IPS-NIHi11 (cell line): ENCODE results near the gene USH1C.

Experiments used
- DNase-seq: peaks from one replicate; pipeline ENCODE4 v3.0.0; 2012; ENCODE audit warnings: mixed read lengths, low spot score

The USH1C gene

DNA sequence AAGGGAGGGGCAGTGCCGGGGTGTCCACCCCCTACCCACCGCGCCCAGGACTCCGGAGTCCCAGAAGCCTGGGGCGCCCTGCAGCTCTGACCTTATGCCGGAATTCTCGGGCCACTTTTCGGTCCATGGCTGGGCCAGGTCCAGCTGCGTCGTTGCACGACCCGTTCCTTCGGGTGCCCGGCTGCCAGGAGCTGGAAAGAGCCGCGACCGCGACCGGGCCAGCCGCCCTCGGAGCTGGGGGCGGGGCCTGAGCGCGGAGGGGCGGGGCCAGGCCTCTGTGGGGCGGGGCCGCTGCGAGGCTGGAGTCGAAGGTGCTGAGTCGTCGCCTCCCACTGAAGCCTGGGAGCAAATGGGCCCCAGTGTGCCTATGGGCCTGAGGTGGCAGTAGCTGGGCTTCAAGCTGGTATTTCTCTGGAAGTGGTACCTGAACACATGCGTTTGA lies at the start of gene USH1C:
TSS of gene USH1C (minus strand) at position 236 of the 442 bp plus-strand sequence. CDS start at position 127, 109 bp downstream.
- peak; percentile 95 for DNase-seq

DNA sequence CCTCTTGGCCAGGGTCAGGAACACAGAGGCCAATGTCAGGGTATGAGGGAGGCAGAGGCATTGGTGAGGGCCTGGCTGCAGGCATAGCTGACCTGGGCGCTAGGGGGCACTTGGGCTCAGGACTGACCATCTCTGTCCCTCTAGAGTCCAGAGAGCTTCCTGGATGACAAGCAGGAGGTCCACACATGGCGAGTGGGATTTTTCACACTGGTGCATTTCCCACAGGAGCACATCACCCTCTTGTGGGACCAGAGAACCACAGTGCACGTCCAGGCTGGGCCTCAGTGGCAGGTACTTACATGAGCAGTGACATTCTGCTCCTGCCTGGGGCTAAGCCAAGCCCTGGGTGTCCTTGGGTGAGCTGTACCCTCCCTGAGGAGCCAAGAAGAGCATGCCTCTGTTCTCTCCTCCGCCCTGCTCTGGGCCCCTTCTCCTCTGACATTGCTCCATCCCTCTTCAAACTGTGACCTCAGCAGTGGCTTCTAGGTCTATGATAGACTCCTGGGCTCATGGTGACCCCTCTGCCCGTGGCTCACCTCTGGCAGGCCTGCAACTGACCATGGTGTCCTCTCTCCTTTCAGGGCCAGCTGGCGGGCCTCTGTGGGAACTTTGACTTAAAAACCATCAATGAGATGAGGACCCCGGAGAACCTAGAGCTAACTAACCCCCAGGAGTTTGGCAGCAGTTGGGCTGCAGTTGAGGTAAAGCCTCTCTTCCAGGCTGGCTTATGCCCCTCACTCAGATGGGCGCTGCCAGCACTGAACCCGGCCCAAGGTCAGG lies 49.4 kb upstream of the USH1C start:
- no peak for DNase-seq

DNA sequence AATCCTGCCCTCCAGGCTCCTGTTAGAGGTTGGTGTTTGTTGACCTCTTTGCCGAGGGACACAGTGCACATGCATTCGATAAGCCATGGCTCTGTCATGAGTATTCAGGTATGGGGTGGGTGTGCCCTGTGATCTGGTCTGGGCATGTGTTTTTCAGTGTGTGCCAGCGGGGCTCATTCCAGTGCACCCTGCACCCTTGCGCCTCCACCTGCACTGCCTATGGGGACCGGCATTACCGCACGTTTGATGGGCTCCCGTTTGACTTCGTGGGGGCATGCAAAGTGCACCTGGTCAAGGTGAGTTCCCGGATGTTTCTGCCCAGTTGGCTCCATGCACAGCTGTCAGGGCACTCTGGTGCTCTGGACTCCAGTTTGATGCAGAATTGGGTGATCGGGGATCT lies 47.1 kb upstream of the USH1C start:
- no peak for DNase-seq

DNA sequence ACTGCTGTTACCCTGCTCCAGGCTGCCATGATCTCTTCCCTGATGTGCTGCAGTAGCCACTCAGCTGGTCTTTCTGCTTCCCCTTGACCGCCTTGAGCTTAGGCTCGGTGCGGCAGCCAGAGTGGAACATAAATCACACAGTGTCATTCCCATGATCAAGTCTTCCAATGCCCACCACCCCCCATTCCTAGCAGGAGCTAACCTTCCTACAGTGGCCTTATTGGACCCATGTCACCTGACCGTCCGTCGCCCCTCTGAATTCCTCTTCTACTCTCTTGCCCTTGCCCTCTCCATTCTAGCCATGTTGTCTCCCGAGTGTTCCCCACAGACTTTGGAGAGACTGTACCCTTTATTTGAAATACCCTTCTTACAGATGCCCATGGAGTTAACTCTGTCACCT lies 46.2 kb upstream of the USH1C start:
- DNase-seq: no peak

DNA sequence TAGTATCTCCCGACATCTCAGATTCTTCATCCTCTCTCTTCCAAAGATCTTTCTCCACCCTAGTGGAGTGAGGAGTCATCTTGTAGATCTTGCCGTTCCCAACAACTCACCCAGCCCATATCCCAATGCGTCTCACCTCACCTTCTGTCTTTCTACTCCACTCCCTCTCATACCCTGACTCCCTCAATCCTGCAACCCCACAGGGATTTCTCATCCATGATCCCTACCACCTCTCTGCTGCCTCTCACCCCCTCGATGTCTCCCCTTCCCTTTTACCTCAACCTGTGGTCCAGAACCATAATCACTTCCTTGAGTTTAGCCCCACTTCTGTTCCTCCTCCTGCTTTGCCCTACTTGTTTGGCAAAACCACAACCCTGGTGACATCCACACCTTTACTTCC lies 44.5 kb upstream of the USH1C start:
- DNase-seq: no peak

DNA sequence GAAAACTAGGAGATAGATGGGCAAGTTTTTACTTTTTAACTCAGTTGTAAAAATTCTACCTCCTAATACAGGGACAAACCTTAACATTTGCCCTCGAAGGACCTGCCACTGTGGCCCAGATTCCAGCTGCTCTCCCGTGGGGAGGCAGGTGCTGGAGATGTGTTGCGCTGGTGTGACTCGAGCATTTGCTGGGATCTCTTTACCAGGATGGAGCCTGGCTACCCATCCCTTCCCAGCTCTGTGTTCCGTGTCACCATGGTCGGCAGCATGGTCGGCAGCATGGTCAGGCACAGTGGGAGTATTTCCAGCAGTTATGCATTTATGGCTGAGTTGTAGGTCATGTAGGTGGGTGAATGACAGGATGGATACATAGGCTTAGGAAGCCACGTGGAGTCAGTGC lies 44.0 kb upstream of the USH1C start:
- DNase-seq: no peak

DNA sequence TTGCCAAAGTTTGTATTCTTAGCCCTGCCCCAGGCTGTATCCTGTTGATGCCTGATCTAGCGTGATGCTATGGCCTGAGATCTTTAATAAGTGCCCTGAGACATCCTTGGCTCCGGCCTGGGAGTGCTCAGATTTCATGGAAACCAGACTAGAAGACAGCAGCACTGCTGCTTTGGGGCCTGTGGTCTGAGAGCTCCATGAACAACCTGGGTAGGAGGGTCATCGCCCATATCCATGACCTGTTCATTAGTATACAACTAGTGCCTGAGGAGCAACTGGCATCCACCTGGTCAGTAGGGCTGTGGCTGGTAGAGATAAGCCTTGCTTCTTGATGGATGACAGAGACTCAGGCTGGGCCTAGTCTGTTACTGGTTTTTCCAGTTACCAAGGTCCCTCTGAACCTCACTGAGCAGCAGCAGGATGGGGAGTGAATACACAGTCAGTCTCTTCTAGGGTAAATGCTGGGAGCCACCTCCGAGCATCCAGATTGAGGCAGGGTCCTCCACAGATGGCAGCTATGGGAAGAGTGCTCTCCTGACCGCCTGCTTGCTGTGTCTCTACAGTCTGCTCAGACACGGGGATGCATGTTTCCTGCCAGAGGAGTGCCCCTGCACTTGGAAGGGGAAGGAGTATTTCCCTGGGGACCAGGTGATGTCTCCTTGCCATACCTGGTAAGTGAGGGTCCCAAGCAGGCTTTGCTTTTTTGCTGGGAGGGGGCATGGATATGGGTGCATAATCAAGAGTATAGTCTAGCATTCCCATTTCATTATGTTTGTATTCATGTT lies 41.9 kb upstream of the USH1C start:
- DNase-seq: no peak

DNA sequence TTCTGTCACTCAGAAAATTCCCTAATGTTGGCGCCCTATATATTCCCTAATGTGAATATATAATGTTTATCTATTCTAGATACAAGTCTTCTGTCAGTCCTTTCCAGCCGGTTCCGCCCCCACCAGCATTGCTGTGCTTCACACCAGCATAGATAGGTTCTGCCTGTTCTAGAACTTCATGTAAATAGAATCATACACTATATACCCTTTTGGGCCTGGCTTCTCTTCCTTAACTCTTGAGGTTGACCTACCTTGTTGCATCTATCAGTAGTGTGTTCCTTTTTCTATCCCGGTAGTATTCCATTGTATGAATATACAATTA lies 37.5 kb upstream of the USH1C start:
- DNase-seq: no peak

DNA sequence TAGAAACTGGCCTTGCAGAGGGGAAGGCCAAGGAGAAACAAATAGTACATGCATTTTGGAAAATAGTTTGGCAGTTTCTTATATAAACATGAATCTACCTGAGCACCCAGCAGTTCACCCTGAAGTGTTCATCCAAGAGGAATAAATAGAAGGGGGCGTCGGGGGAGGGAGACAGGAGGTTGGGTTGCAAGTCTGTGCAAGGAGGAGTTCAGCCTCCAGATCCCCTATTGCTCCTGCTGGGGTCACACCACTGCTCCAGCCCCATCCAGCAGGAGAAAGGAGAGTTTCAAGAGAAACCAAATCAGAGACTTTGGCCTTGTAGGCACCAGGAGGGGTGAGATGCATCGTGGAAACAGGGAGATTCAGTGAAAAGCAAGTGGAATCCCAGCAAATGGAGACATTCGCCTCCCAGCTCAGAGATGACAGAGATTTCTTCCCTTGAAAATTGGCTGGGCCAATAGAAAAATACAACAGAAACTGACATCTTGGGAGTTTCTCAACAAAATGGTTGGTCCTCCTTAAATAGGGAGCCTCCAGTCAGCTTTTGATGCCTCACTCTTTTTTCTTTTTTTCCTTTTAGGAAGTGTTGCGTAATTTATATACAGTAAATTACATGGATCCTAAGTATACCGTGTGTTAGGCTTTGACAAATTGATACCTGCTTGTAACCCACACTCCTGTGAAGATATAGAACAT lies 37.0 kb upstream of the USH1C start:
- no peak for DNase-seq

DNA sequence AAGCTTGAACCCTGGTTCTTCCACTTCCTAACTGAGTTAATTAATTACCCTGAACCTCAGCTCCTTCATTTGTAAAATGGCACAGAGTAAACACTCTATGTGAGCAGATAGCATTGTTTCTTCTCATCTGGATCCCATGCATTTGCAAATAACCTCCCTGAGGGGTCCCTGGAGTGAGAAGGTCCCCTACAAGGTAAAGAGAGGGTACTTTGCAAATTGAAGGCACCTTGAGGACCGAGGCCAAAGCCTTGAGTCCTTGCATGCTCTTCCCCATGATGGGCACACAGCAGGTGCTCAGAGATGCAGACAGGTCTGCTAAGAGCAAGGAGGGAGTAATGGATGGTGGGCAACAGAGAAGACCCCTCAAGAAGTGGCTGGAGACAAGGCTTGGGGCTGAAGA lies 36.1 kb upstream of the USH1C start:
- DNase-seq: no peak

DNA sequence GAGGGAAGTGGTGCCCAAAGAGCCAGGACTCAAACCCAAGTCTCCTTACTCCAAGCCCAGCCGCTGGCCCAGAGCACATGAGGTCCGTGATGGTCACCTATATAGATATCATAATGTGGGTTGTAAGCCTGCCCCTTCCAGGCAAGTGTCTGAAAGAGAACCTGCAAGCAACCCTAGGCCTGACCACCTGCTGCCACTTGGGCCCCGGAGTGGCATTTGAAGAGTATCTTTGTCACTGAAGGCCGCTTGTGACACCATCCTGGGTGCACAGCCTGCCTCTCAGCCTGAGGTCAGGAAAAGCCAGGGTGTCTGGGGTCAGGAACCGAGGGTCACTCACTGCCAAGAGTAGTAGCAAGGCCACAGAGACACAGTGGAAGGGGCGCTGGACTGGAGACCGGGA lies 35.2 kb upstream of the USH1C start:
- DNase-seq: no peak

DNA sequence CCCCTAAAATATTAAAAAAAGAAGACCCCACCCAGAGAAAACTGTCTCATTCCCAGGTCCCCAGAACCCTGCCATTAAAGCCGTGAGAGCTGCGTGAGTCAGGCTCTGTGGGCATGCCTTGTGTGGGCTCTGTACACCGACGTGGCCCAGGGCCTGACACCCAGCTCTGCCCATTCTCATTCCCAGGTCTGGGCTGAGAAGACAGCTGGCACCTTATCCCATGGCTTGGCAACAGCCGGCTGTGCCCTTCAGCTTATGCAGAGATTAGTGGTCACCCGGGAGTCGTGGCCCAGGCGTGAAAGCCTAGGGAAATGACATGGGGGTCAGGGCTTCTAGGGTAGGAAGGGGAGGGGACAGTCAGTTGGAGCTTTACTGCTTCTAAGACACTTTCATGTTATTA lies 34.7 kb upstream of the USH1C start:
- DNase-seq: no peak

DNA sequence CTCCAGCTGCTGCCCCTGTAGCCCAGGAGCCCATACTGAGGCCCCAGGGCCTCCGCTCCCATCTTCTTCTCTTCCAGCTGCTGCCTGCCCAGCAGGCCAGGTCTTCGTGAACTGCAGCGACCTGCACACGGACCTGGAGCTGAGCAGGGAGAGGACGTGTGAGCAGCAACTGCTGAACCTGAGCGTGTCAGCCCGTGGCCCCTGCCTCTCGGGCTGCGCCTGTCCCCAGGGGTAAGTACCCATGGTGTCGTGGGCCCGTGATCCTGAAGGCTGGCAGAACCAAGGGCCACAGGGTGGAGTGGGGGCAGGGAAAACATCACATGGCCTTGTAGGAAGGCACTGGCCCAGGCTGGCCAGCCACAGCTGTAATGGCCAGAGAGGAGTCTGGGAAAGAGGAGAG lies 34.1 kb upstream of the USH1C start:
- no peak for DNase-seq

DNA sequence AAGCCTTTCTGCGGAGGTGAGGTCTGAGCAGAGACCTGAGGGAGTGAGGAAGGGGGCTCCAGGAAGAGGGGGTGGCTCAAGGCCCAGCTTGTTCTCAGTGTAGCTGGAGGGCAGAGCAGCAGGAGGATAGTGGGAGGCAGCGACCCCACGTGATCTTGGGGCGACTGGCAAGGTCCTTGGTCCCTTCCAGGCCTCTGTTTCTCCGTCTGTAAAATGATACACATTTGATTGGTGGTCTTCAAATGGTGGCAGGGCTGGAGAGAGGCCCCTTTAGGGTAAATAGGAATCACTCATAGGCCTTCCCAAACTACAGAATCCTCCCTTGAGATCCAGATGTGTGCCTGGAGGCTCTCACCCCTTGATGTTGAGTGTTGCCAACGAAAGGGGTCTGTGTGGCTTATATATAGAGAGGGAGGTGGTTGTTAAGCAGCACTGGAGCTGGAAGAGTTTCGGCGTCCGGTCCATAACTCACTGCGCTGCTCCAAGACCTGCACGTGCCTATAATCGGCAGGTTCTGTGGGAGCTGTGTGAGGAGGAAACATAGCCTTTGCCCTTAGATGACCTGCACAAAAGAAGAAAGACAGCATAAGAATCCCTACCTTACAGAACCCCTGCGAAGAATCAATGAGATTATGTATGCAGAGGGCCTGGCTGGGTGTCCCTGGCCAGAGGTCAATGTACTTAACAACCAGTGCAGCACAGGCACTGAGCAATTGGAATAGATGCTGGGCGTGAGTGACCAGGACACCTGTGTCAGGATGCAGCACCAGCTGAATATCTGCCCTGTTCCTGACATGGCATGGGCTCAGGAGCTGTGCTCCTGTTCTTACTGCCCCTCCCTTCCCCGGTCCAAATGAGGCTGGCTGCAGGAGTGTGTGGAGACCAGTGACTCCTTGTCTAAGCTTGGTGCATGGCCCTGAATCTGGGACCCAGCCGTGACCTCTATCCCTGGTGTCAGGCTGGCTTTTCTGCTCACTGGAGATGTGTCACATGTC lies 31.5 kb upstream of the USH1C start:
- DNase-seq: no peak

DNA sequence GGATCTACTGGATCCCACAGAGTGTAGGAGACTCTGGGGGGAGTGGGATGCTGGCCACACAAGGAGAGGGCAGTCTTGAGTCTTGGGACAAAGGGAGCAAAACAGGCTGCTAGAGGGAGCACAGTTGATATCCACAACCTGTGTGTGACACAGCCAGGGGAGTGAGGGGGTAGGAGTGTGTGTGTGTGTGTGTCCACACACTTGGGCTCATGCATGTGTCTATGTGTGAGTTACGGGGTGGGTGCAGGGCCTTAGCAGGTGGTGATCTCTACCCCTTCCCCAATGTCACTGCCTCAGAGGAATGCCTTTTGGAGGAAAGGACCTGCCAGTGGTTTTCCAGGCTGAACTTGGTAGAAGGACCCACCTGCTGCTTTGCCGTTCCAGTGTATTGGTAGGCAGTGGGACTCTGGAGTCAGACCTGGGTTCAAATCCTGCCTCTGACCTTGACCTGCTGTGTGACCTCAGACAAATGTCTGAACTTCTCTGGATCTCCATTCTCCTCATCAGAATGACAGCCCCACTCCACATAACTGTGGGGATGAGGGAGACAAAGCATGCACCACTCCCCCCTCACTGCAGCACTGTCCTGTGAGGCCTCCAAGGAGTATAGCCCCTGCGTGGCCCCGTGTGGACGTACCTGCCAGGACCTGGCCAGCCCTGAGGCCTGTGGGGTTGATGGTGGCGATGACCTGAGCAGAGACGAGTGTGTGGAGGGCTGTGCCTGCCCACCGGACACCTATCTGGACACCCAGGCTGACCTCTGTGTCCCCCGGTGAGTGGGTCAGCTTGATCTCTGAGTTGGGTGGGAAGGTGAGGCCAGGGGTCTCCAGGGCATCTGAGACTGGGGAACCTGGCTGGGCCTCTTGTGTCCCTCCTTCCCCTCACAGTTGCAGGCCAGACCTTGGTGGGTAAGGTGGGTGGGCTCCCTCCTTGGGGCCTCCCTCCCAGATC lies 30.2 kb upstream of the USH1C start:
- no peak for DNase-seq

DNA sequence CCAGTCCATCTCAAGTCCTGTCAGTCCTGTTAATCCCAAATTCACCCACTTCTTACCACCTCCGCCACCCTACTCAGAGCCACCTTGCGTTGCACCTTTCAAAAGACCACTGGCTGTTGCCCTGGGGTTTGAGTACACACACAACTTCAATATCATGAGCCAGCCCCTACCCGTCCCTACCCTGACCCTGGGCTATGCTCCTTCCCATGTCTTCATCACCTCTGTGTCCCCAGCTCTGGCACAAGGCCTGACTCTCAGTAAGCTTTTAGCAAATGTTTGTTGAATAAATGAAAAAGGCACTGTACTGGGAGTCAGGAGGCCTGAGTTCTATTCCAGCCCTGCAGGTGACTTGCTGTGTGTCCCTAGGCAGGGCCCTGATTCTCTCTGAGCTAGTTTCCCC lies 29.3 kb upstream of the USH1C start:
- no peak for DNase-seq

DNA sequence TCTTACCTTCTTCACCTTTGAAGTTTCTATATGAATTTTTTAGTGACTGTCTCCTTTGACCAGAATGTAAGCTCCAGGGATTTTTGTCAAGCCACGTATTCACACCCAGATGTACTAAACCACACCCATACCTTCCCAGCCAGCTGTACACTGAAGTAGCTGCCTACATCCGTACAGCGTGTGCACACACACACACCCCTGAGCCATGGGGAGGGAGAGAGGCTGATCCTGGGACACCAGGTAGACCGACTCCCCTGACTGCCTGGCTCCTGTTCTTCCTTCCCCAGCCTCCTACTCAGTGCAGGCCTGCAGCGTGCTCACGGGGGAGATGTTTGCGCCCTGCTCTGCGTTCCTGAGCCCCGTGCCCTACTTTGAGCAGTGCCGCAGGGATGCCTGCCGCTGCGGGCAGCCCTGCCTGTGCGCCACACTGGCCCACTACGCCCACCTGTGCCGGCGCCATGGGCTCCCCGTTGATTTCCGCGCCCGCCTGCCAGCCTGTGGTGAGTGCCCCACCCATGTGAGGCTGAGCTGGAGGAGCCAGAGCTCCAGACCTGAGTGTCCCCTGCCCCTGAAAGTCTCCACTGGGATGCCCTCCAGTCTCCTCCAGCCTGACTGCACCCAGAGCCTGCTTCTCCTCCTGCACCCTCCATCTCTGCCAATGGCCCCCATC lies 28.7 kb upstream of the USH1C start:
- DNase-seq: no peak

DNA sequence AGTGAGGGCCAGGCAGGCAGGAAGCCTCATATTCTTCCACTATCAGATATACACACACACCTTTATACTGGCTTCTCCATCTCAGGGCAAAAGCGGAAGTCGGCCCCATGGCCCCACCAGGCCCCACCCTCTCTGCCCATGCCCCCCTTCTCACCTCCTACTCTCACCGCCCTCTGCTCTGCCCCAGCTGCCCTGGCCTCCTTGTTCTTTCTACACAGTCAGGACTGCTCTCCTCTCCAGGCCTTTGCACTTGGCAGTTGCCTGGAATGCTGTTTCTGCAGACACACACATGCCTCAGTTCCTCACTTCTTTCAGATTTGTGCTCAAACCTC lies 28.1 kb upstream of the USH1C start:
- DNase-seq: no peak

DNA sequence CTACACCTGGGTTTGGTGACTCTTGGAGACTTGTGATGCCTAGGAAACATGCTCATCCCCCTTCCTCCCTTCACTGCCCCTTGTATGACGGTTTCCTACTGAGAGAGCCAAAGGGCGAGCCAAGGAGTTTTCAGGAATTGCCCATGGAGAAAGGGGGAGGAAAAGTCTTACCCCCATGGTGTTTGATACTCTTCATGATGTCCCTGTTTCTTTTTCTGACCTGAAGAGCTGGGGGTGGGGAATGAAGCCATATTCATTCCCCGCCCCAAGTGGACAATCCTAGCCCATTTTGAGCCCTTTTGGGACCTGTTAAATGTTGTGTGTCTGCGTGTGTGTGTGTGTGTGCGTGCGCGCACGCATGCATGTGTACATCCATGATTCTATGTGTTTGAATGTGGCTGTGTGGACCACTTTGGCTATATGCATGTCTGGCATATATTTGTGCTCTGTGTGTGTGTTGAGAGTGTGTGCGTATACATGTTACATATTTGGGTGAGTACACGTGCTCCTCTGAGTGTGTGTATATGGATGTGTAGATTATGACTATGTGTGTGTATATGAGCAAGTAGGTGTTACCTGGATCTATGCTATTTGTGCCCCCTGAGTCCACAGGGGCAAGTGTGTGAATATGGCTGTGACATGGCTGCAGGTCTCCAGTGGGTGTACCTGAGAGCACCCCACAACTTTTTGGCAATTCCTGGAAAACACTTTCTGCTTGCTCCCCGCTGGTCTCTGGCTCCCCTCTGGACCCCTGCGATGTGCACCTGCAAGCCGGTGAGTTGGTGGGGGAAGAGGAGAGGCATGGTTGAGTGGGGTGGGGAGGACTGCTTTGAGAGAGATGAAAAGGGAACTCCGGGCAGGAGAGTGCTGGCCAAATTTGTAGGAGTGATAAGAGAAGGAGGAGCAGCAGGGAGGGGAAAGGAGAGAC lies 27.5 kb upstream of the USH1C start:
- no peak for DNase-seq
